K562 (cell line): ENCODE results near the gene TEX52. TPM values are rescaled to one million over a fixed set of nuclear protein-coding genes. Genes with fewer than 3 reads are reported as not detected.

ENCODE experiments used
- ATAC-seq: fragments of 200-7000 bp; cut with Tn5 transposase; 3 replicates; pipeline ENCODE4 v1.9.1; 2020; ENCODE audit warnings: moderate library complexity
- BruUV-seq: library from RNA; stranded (reverse); fragments of 400-500 nt; replicated peaks from 2 replicates; lab custom pipeline; 2021; lab: Mats Ljungman, UMichigan
- CTCF ChIA-PET: fragments of 300-600 bp; formaldehyde crosslinking; extraction: SDS; loops from one replicate; lab custom pipeline; 2021; ENCODE audit warnings: low intra/inter-chr PET ratio; lab: Yijun Ruan, JAX
- POLR2A ChIA-PET: fragments of 300-600, 350-650 bp; sonication (Branson Sonifier 250); formaldehyde crosslinking; extraction: SDS; loops from one replicate; lab custom pipeline; 2021; ENCODE audit warnings: antibody characterized with exemption, inconsistent platforms; lab: Yijun Ruan, JAX
- DNase-seq, 4 experiments: peaks; one replicate each; pipeline versions ENCODE4 v3.0.0 to v3.0.0-alpha.2; 2011 to 2018; ENCODE audit warnings: low spot score in 3 of 4, mixed read lengths in 3 of 4; ENCODE audit errors: extremely low read depth in 1 of 4
- FAIRE-seq: peaks from 2 replicates; lab custom pipeline; 2011; peaks lifted over from hg19 to GRCh38; lab: Jason Lieb, UNC
- H2AFZ ChIP-seq: 2 replicates; pipeline ENCODE4 v1.6.0; 2011; ENCODE audit warnings: low read depth, low read length, control low read depth, inconsistent platforms
- H3K27ac ChIP-seq: fragments of 200-600 bp; 3 replicates; pipeline ENCODE4 v1.8.0; 2011; ENCODE audit warnings: low read depth, mild to moderate bottlenecking, control low read depth, inconsistent platforms, low read length, moderate library complexity, mixed read lengths; ENCODE audit errors: extremely low read depth
- H3K27me3 ChIP-seq, 2 experiments: fragments of 300-600 bp in 1 of 2; 2 replicates in 1 of 2; 3 replicates in 1 of 2; pipeline versions ENCODE4 v1.6.0 to v1.8.0; 2011; ENCODE audit warnings: inconsistent platforms in 2 of 2, low read length in 2 of 2, mild to moderate bottlenecking in 1 of 2, mixed read lengths in 1 of 2, moderate library complexity in 1 of 2; ENCODE audit not compliant: control insufficient read depth in 2 of 2, insufficient read depth in 2 of 2
- H3K36me3 ChIP-seq: fragments of 300-600 bp; 3 replicates; pipeline ENCODE4 v1.8.0; 2011; ENCODE audit warnings: mild to moderate bottlenecking, low read length, inconsistent platforms; ENCODE audit not compliant: control insufficient read depth, insufficient read depth
- H3K4me1 ChIP-seq, 2 experiments: fragments of 200-600 bp in 1 of 2; replicated peaks in 1 of 2; 2 replicates in 1 of 2; 3 replicates in 1 of 2; pipeline versions ENCODE4 v1.5.1 to v1.8.0; 2011; ENCODE audit warnings: inconsistent platforms in 2 of 2, low read length in 2 of 2, mild to moderate bottlenecking in 1 of 2, mixed read lengths in 1 of 2, moderate library complexity in 1 of 2; ENCODE audit not compliant: control insufficient read depth in 2 of 2, insufficient read depth in 2 of 2
- H3K4me2 ChIP-seq: 2 replicates; pipeline ENCODE4 v1.6.1; 2011; ENCODE audit warnings: low read length, control low read depth, inconsistent platforms, mixed read lengths; ENCODE audit not compliant: insufficient read depth
- H3K4me3 ChIP-seq: fragments of 200-600 bp; sonication (generic), shearing (Covaris generic); 2 replicates; pipeline ENCODE4 v1.5.1; 2016; ENCODE audit warnings: control low read depth, inconsistent platforms
- H3K79me2 ChIP-seq: fragments of 200-600 bp; 3 replicates; pipeline ENCODE4 v1.8.0; 2011; ENCODE audit warnings: low read length, inconsistent platforms; ENCODE audit not compliant: control insufficient read depth, insufficient read depth
- H3K9ac ChIP-seq, 2 experiments: 2 replicates each; pipeline versions ENCODE4 v1.6.0 to v1.6.1; 2011; ENCODE audit warnings: low read depth in 2 of 2, low read length in 2 of 2, control low read depth in 1 of 2, inconsistent platforms in 1 of 2, mild to moderate bottlenecking in 1 of 2, mixed read lengths in 1 of 2; ENCODE audit not compliant: insufficient read depth in 1 of 2
- H3K9me1 ChIP-seq: one replicate; pipeline ENCODE4 v1.6.0; 2011; ENCODE audit warnings: inconsistent platforms, mild to moderate bottlenecking, low read length, moderate library complexity; ENCODE audit not compliant: control insufficient read depth, insufficient read depth
- H3K9me3 ChIP-seq: replicated peaks from 2 replicates; pipeline ENCODE4 v1.5.1; 2011; ENCODE audit warnings: low read depth, low read length, inconsistent platforms; ENCODE audit not compliant: control insufficient read depth, insufficient read depth
- H4K20me1 ChIP-seq: replicated peaks from 2 replicates; pipeline ENCODE4 v1.6.1; 2011; ENCODE audit warnings: low read length, inconsistent platforms, mixed read lengths; ENCODE audit not compliant: control insufficient read depth, insufficient read depth
- ARNT ChIP-seq, 2 experiments: fragments of 450-650 bp; IDR thresholded peaks; 2 replicates each; pipeline ENCODE4 v1.6.1; 2016; ENCODE audit warnings: mild to moderate bottlenecking in 1 of 2
- CHCHD3 ChIP-seq: fragments of 250-450 bp; sonication (Bioruptor Pico); IDR thresholded peaks from 2 replicates; pipeline ENCODE4 v2.1.2; 2022; ENCODE audit warnings: mild to moderate bottlenecking
- CREB1 ChIP-seq, 2 experiments: sonication (generic) in 1 of 2; formaldehyde crosslinking in 1 of 2; IDR thresholded peaks; 2 replicates each; pipeline versions ENCODE4 v1.6.1 to v1.8.0; 2012 to 2022; ENCODE audit warnings: inconsistent platforms in 1 of 2, mild to moderate bottlenecking in 1 of 2, missing genetic modification reagents in 1 of 2, moderate library complexity in 1 of 2
- CREBBP ChIP-seq: IDR thresholded peaks from one replicate; pipeline ENCODE4 v1.6.1; 2012; ENCODE audit warnings: low read depth, mild to moderate bottlenecking, control low read depth, inconsistent platforms, low read length
- KDM5B ChIP-seq: fragments of 200-600 bp; sonication (generic); IDR thresholded peaks from 2 replicates; pipeline ENCODE4 v1.6.1; 2012; ENCODE audit warnings: low read depth, mild to moderate bottlenecking, moderate library complexity, low read length, control low read depth, inconsistent platforms; ENCODE audit not compliant: insufficient replicate concordance
- NFIC ChIP-seq: fragments of 450-650 bp; IDR thresholded peaks from 2 replicates; pipeline ENCODE4 v1.6.1; 2017; ENCODE audit warnings: mild to moderate bottlenecking, inconsistent platforms
- RFX7 ChIP-seq: fragments of 250-450 bp; sonication (Bioruptor Pico); IDR thresholded peaks from 2 replicates; pipeline ENCODE4 v1.5.1; 2021; ENCODE audit warnings: mild to moderate bottlenecking
- SRSF7 ChIP-seq: fragments of 200-400 bp; formaldehyde crosslinking; optimal IDR thresholded peaks from 2 replicates; pipeline ENCODE3; 2017; ENCODE audit warnings: mild to moderate bottlenecking, low read depth, low read length
- TRIM24 ChIP-seq, 2 experiments: fragments of 450-650 bp; IDR thresholded peaks; 2 replicates each; pipeline ENCODE4 v1.6.1; 2016
- ZC3H8 ChIP-seq: fragments of 450-650 bp; IDR thresholded peaks from 2 replicates; pipeline ENCODE4 v1.6.1; 2017
- WGBS: fragments of 100-300 bp; shearing (Covaris generic); methylation state at CpG from one replicate; pipeline ENCODE4 v1.1.6; 2016; ENCODE audit warnings: low coverage, mixed read lengths; ENCODE audit not compliant: insufficient coverage; ENCODE audit errors: missing lambda C conversion rate; 5-methylcytosine and 5-hydroxymethylcytosine counted together
- in situ Hi-C: fragments of 300-500 bp; cut with MboI; formaldehyde crosslinking; loops from 4 replicates; pipeline ENCODE4 v1.15.0; 2018; ENCODE audit warnings: inconsistent platforms, mixed read lengths
- intact Hi-C: fragments of 100-400 bp; cut with micrococcal nuclease; formaldehyde crosslinking; loops from 2 replicates; pipeline ENCODE4 v1.14.2; 2022
- polyA plus RNA-seq, 8 experiments: library from polyadenylated mRNA; depleted of rRNA in 4 of 8; stranded (reverse) in 5 of 8; unstranded in 3 of 8; fragments of >200 nt; fragmentation: Nextera tagmentation in 2 of 8; fragmentation: Illumina TruSeq in 1 of 8; extraction: Ambion mirVana in 2 of 8; extraction: Trizol in 1 of 8; gene quantifications; 2 replicates each; pipeline versions ENCODE4 v1.2.1 to v1.2.3, GENCODE V29; 2011 to 2014; ENCODE audit warnings: inconsistent platforms in 1 of 8, missing spikeins in 1 of 8
- total RNA-seq, 7 experiments: library from RNA; depleted of rRNA in 6 of 7; stranded (reverse); fragments of >200 nt in 6 of 7; fragmentation: Illumina TruSeq in 2 of 7; extraction: Trizol in 2 of 7; gene quantifications; 2 replicates each; pipeline versions ENCODE4 v1.2.1 to v1.2.3, GENCODE V29; 2011 to 2021; ENCODE audit warnings: low replicate concordance in 1 of 7
- TF ChIP-seq, protein P1 (sequence below): fragments of 450-650 bp; IDR thresholded peaks from 2 replicates; pipeline ENCODE4 v1.6.1; 2018; ENCODE audit not compliant: partially characterized antibody

TEX52 gene
- total and polyA plus RNA-seq, 9 of the 15 experiments (the other 6 are each of a cell fraction or from before 2014, with no cell fraction given): not detected

DNA sequence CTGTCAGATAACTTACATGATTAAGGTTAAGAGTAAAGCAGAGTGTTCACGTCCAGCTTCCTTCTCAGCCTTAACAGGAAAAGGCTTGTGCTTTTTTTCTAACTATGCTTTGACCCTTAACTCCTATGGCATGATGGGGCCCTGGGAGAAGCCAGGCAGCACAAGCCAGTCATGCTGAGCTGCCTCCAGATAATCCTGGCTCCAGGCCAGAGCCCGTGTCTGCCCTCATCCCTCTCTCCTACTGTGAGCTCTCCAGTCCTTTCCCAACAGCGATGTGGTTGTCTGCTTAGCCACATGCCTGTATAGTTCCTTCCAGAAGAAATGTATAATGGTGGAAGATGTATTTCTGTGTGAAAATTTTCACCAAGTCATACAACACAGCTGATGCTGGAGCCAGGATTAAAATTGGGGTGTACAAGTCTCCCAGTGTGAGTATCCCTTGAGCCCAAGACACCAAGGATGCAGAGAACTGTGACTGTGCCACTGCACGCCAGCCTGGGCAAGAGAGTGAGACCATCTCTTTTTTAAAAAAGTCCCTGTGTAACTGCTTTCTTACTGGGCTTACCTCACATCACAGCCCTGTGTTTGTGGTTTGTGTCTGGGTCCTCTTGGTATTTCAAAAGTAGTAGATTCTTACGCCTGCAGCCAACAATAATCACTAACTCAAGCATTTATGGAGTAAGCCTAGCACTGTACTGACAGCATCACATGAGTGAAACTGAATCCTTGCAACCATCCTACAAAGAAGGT lies 52.3 kb downstream of the TEX52 start:
- no peaks in the 10 kb centered on the region for H3K79me2 ChIP-seq
- ATAC-seq (no peak; the same call in 2 of the 3 replicates), DNase-seq (no peak), FAIRE-seq (no peak)
- H3K27ac ChIP-seq: no peak overlapping the region
- no peak overlapping the region for H2AFZ ChIP-seq
- in situ Hi-C loops: no loop called here
- H3K9me1 ChIP-seq: no peaks in the 10 kb centered on the region
- TF ChIP-seq CREB1 (IDR thresholded peaks at IDR 0.05): no peak
- no peak for TF ChIP-seq CREB1 (CRISPR knock-in tag; IDR thresholded peaks at IDR 0.05)
- TF ChIP-seq NFIC: peak; percentile 68
- H3K9me3 ChIP-seq: no peaks in the 10 kb centered on the region
- no TSS peak for BruUV-seq
- intact Hi-C loops: no loop called here
- no peaks in the 10 kb centered on the region for H4K20me1 ChIP-seq
- H3K36me3 ChIP-seq: peaks cover 68% of the 10 kb centered on the region; the same call in 2 of the 3 replicates
- ChIA-PET CTCF (no interaction called here), POLR2A (interaction anchor here (0.7 to 0.8 kb wide), 3 partner anchors 8 to 146 kb away, joined by 3 to 4 read pairs (median 3); no protein-coding TSS in a partner anchor)
- no peaks in the 10 kb centered on the region; a peak in 1 of 5 replicates for H3K4me1 ChIP-seq
- no peaks in the 10 kb centered on the region for H3K27me3 ChIP-seq
- no peak overlapping the region for H3K4me3 ChIP-seq
- no peak overlapping the region for H3K9ac ChIP-seq
- no peak overlapping the region for H3K4me2 ChIP-seq
- 71% methylated on average over 4 of the region's 5 CpGs for WGBS

DNA sequence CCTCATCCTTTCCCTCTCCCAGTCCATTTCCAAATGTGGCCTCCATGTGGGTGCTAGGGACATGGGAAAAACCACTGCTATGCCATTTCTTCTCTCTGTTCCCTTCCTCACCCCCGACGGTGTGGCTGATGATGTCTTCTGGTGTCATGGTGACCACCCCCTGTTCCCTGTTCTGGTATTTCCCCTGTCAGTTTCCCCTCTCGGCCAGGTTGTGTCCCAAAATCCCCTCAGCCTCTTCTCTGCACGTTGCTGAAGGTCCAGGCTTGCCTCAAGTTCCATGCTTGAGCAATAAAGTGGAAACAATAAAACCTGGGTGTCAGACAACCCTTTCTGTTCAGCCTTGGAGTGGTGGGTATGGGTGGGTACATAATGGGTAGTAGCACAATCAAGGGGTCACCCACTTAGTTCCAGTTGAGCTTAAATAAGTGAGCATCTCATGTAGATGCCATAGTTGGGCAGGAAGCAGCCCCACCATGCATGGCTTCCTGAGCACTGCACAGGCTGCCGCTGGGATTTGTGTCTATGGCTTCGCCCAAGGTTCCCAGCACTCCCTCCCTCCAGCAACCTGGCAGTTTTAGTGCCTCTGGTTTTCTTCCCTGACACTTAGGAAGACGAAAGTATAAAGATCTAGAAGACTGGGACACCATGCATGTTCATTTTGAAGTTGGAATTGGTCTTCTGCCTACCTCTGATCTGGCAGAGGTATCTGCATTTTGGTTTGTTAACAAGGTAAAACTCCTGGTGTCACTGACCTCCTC lies 53.0 kb downstream of the TEX52 start:
- DNase-seq (no peak), ATAC-seq (no peak), FAIRE-seq (no peak)
- Histone ChIP-seq H3K27ac (no peak overlapping the region), H2AFZ (no peak overlapping the region), H3K4me1 (no peaks in the 10 kb centered on the region; a peak in 1 of 5 replicates), H3K36me3 (peaks cover 76% of the 10 kb centered on the region; the same call in 2 of the 3 replicates), H3K9me3 (no peaks in the 10 kb centered on the region), H3K9me1 (no peaks in the 10 kb centered on the region), H3K27me3 (no peaks in the 10 kb centered on the region), H3K79me2 (0 out of 3 replicates have a peak, but pooled peaks cover under 1% of the 10 kb centered on the region), H3K4me2 (no peak overlapping the region), H3K4me3 (no peak overlapping the region), H4K20me1 (no peaks in the 10 kb centered on the region), H3K9ac (no peak overlapping the region)
- CTCF ChIA-PET: no interaction called here
- POLR2A ChIA-PET: interaction anchor here (0.8 kb wide), 2 partner anchors 8 to 145 kb away, joined by 3 read pairs; no protein-coding TSS in a partner anchor
- in situ Hi-C loops: no loop called here
- 70% methylated on average over 4 of the region's 7 CpGs for WGBS
- intact Hi-C loops: no loop called here
- BruUV-seq: no TSS peak
- TF ChIP-seq ARNT (IDR thresholded peaks at IDR 0.05) (no peak), KDM5B (no peak), RFX7 (CRISPR knock-in tag) (no peak), SRSF7 (no peak), CHCHD3 (CRISPR knock-in tag) (no peak), CREBBP (no peak), ZC3H8 (no peak), TRIM24 (IDR thresholded peaks at IDR 0.05) (no peak)
- TF ChIP-seq, protein P1, sequence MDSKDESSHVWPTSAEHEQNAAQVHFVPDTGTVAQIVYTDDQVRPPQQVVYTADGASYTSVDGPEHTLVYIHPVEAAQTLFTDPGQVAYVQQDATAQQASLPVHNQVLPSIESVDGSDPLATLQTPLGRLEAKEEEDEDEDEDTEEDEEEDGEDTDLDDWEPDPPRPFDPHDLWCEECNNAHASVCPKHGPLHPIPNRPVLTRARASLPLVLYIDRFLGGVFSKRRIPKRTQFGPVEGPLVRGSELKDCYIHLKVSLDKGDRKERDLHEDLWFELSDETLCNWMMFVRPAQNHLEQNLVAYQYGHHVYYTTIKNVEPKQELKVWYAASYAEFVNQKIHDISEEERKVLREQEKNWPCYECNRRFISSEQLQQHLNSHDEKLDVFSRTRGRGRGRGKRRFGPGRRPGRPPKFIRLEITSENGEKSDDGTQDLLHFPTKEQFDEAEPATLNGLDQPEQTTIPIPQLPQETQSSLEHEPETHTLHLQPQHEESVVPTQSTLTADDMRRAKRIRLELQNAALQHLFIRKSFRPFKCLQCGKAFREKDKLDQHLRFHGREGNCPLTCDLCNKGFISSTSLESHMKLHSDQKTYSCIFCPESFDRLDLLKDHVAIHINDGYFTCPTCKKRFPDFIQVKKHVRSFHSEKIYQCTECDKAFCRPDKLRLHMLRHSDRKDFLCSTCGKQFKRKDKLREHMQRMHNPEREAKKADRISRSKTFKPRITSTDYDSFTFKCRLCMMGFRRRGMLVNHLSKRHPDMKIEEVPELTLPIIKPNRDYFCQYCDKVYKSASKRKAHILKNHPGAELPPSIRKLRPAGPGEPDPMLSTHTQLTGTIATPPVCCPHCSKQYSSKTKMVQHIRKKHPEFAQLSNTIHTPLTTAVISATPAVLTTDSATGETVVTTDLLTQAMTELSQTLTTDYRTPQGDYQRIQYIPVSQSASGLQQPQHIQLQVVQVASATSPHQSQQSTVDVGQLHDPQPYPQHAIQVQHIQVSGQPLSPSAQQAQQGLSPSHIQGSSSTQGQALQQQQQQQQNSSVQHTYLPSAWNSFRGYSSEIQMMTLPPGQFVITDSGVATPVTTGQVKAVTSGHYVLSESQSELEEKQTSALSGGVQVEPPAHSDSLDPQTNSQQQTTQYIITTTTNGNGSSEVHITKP: no peak
